Fibroblast of the aortic adventitia (primary cell): ENCODE results near the gene UGT2A1. TPM values are rescaled to one million over a fixed set of nuclear protein-coding genes. Genes with fewer than 3 reads are reported as not detected.
"Not testable (repeated sequence)": the region's sequence is repeated elsewhere in the genome, so short reads cannot be mapped to it uniquely, and the experiment has no call there.

Source experiments
- DNase-seq: peaks from one replicate; pipeline ENCODE4 v3.0.0-alpha.2; 2010; ENCODE audit warnings: low read depth
- H3K4me3 ChIP-seq: 2 replicates; pipeline ENCODE4 v1.5.1; 2011; ENCODE audit warnings: low read depth, mild to moderate bottlenecking, control low read depth, low read length, moderate library complexity
- total RNA-seq: library from RNA; depleted of rRNA; stranded (reverse); fragments of >200 nt; gene quantifications from 2 replicates; pipeline ENCODE4 v1.2.3, GENCODE V29; 2012; ENCODE audit warnings: low replicate concordance
- TF ChIP-seq, protein P1 (sequence below): IDR thresholded peaks from 2 replicates; pipeline ENCODE4 v1.5.1; 2011; ENCODE audit warnings: mild to moderate bottlenecking, low read length, control low read depth, inconsistent platforms; ENCODE audit not compliant: insufficient read depth

UGT2A1 gene
- not detected in 2 replicates for total RNA-seq

DNA sequence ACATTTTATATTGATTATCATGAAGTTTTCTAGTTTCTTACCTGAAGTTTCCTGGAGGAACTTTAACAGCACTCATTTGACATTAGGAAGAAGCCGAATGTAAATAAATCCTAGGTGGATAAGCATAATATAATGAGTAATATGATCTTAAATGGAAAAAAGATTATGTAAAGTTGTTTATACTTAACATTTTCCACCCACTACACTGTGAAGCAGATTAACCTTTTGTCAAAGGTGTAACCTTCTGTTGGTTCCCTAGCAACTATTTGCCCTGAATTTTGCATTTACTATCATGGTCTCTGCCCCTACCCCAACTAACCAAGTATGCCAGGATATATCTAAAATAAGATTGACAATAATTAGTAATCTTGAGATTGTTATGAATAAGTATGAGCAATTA lies at the start of gene UGT2A1:
TSS of gene UGT2A1 (minus strand) at position 101 of the 400 bp plus-strand sequence. CDS start 5,603 bp downstream, outside the sequence.
- no peak for DNase-seq
- TF ChIP-seq, protein P1, sequence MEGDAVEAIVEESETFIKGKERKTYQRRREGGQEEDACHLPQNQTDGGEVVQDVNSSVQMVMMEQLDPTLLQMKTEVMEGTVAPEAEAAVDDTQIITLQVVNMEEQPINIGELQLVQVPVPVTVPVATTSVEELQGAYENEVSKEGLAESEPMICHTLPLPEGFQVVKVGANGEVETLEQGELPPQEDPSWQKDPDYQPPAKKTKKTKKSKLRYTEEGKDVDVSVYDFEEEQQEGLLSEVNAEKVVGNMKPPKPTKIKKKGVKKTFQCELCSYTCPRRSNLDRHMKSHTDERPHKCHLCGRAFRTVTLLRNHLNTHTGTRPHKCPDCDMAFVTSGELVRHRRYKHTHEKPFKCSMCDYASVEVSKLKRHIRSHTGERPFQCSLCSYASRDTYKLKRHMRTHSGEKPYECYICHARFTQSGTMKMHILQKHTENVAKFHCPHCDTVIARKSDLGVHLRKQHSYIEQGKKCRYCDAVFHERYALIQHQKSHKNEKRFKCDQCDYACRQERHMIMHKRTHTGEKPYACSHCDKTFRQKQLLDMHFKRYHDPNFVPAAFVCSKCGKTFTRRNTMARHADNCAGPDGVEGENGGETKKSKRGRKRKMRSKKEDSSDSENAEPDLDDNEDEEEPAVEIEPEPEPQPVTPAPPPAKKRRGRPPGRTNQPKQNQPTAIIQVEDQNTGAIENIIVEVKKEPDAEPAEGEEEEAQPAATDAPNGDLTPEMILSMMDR, result no peak
- H3K4me3 ChIP-seq, result no peak within 1 kb of the TSS

GRCh38 chr4:69702201-69702600 lies 49.2 kb upstream of the UGT2A1 start:
- DNase-seq, result no peak
- no peak overlapping the region for H3K4me3 ChIP-seq
- TF ChIP-seq, protein P1, result no peak

- TF ChIP-seq, protein P1, result no peak
- no peak for DNase-seq
- no peak overlapping the region for H3K4me3 ChIP-seq
Measured at GRCh38 chr4:69701696-69702095, 48.6 kb upstream of the UGT2A1 start.

DNA sequence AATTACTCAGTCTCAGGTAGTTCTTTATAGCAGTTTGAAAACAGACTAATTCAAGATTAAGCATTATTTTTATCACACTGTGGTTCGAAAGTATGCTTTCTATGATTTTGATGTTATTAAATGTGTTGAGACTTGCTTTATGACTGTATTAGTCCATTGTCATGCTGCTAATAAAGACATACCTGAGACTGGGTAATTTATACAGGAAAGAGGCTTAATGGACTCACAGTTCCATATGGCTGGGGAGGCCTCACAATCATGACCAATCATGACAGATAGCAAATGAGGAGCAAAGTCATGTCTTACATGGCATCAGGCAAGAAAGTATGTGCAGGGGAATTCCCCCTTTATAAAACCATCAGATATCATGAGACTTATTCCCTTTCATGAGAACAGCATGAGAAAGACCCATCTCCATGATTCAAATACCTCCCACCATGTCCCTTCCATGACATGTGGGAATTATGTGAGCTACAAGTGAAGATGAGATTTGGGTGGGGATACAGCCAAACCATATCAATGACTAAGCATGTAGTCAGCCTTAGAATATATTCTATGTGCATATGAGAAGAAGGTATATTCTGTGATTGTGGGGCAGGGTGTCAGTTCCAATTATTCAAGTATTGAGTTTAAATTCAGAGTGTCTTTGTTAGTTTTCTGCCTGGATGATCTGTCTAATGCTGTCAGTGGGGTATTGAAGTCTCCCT lies 44.6 kb upstream of the UGT2A1 start:
- no peak overlapping the region for H3K4me3 ChIP-seq
- no peak for DNase-seq
- TF ChIP-seq, protein P1, result no peak

GRCh38 chr4:69689599-69689998 lies 36.6 kb upstream of the UGT2A1 start:
- no peak overlapping the region for H3K4me3 ChIP-seq
- TF ChIP-seq, protein P1, result peak; percentile 57
- DNase-seq, result peak; percentile 73

DNA sequence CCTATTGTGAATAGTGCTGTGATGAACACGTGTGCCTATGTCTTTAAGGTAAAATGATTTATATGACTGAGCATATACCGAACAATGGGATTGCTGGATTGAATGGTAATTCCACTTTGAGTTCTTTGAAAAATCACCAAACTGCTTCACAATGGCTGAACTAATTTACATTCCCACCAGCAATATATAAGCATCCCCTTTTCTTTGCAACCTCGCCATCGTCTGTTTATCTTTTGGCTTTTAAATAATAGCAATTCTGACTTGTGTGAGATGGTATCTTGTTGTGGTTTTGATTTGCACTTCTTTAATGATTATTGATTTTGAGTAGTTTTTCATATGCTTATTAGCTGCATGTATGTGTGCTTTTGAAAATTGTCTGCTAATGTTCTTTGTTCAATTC lies 31.8 kb upstream of the UGT2A1 start:
- H3K4me3 ChIP-seq, result no peak overlapping the region
- TF ChIP-seq, protein P1, result no peak
- no peak for DNase-seq

DNA sequence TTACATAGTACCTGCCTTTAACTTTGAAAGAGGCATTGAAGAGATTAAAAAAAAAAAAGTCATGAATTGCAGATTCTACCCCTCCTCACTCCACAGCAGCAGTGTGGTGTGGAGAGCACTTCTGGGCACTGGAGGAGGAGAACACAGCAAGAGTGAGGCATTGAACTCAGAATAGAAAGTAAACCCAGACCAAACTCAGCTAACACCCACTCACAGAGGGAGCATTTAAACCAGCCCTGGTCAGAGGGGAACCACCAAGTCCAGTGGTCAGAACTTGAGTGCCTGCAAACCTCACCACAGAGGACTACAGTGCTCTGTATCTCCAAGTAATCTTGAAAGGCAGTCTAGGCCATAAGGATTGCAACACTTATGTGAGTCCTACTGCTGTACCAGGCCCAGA lies 15.6 kb upstream of the UGT2A1 start:
- no peak overlapping the region for H3K4me3 ChIP-seq
- DNase-seq, result no peak
- TF ChIP-seq, protein P1, result no peak

DNA sequence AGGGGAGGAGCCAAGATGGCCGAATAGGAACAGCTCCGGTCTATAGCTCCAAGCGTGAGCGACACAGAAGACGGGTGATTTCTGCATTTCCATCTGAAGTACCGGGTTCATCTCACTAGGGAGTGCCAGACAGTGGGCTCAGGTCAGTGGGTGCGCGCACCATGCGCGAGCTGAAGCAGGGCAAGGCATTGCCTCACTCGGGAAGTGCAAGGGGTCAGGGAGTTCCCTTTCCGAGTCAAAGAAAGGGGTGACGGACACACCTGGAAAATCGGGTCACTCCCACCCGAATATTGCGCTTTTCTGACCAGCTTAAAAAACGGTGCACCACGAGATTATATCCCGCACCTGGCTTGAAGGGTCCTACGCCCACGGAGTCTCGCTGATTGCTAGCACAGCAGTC lies 11.0 kb upstream of the UGT2A1 start:
- not testable (repeated sequence) for DNase-seq, H3K4me3 ChIP-seq

- H3K4me3 ChIP-seq, DNase-seq: not testable (repeated sequence)
Measured at GRCh38 chr4:69661130-69661803, 8.2 kb upstream of the UGT2A1 start.
